ENCODE measurements around the gene CLCNKA. TPM values are rescaled to one million over a fixed set of nuclear protein-coding genes. Genes with fewer than 3 reads are reported as not detected.

The CLCNKA gene
- total RNA-seq: not detected

GRCh38 chr1:16021681-16022080 is at the start of gene CLCNKA:
TSS of gene CLCNKA (plus strand) at chr1:16022036. CDS start at chr1:16022620, 584 bp downstream.

GRCh38 chr1:15975805-15976680 is 45.8 kb upstream of the CLCNKA start, which contains the start of gene ZBTB17:
TSS of gene ZBTB17 (minus strand) at chr1:15976101. CDS start at chr1:15948495, 27,606 bp downstream.

GRCh38 chr1:16017461-16018303 is 4.2 kb upstream of the CLCNKA start, which contains the start of gene HSPB7:
TSS of gene HSPB7 (minus strand) at chr1:16018043. CDS start at chr1:16017963, 80 bp downstream.

GRCh38 chr1:16043521-16043920 is 21.7 kb downstream of the CLCNKA start, which contains the start of gene CLCNKB:
TSS of gene CLCNKB (plus strand) at chr1:16043782. CDS start at chr1:16044493, 711 bp downstream.

GRCh38 chr1:16073490-16074119 is 51.8 kb downstream of the CLCNKA start, which contains the start of gene FAM131C:
TSS of gene FAM131C (minus strand) at chr1:16073651. CDS start at chr1:16073442, 209 bp downstream.

Small RNAs within 50 kb of the gene (small RNA-seq; reads per million reads assigned to genes)
- gene AL355994.1 (0 reads per million in 2 donors), gene AL355994.5 (0 reads per million in 2 donors)

Other genes with a start within 250 kb of the CLCNKA start
- 1 to 10 TPM; 1.0 to 1.7 TPM for gene UQCRHL, start 214.4 kb upstream of the CLCNKA start, total RNA-seq
- 10 to 100 TPM; 12.7 to 19.3 TPM for gene SPEN, start 174.3 kb upstream of the CLCNKA start, total RNA-seq
- 10 to 100 TPM; 26.0 to 40.6 TPM for gene ZBTB17, start 45.9 kb upstream of the CLCNKA start, total RNA-seq
- not detected for gene SRARP, start 17.8 kb upstream of the CLCNKA start, total RNA-seq
- under 1 TPM in 1 of 2 donors, not detected in 1; 0.33 TPM for gene HSPB7, start 4.0 kb upstream of the CLCNKA start, total RNA-seq
- gene CLCNKB, start 21.7 kb downstream of the CLCNKA start, total RNA-seq: not detected
- not detected for gene FAM131C, start 51.6 kb downstream of the CLCNKA start, total RNA-seq
- 10 to 100 TPM in 1 of 2 donors, 1 to 10 TPM in 1; 2.1 to 11.7 TPM for gene EPHA2, start 134.0 kb downstream of the CLCNKA start, total RNA-seq
- 1 to 10 TPM; 5.2 to 5.3 TPM for gene ARHGEF19, start 190.6 kb downstream of the CLCNKA start, total RNA-seq
- 1 to 10 TPM; 5.7 to 7.2 TPM for gene CPLANE2, start 215.1 kb downstream of the CLCNKA start, total RNA-seq